Measurements from ENCODE around the gene C1QTNF5. TPM values are rescaled to one million over a fixed set of nuclear protein-coding genes. Genes with fewer than 3 reads are reported as not detected.

Gene C1QTNF5
- total and polyA plus RNA-seq, 8 donors: 20.0 to 52.0 (median 43.2) TPM

DNA sequence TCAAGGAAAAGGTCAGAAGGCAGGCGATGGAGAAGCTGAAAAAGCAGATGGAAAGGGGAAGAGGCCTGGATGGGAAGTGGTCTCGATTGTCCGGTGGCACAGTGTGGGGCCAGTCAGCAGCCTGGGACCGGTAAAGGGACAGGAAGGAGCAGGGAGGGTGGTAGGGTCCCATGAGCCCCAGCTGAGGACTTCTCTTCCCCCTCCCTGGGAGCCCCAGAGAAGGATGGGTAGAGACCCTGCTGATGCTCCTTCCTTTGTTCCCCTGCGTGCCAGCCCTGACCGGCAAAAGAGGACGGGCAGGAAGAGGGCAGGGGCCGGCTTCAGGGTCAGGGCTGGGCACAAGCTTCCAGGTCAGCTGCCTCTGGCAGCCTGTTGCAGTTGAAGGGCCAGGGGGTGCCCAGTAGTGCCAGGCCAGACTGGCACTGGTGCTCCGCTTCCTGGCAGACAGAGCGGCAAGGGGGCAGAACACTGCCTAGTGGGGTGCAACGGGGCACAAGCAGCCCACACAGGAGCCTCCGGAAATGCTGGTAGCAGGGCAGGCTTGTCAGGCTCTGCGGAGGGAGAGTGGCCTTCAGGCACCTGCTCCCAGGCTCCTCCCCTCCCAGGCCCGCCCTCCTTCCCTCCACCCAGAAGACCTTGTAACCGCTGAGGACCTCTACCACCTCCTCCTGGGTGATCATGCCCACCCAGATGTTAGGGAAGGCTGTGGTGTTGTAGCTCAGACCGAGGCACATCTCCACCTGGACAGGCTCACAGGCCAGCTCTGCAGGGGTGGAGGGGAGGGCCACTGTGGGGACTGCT, 739 bp upstream of the C1QTNF5 start:
- ATAC-seq (no peak), DNase-seq (no peak)
- H3K9me3 ChIP-seq: no peaks in the 10 kb centered on the region
- peak overlapping the region; percentile 86 to 89 for H3K27ac ChIP-seq
- peak overlapping the region in 1 of 2 donors; percentile 51 for H3K4me3 ChIP-seq
- peaks cover 0 to 5% of the 10 kb centered on the region in 2 donors for H3K36me3 ChIP-seq
- TF ChIP-seq, protein P1, sequence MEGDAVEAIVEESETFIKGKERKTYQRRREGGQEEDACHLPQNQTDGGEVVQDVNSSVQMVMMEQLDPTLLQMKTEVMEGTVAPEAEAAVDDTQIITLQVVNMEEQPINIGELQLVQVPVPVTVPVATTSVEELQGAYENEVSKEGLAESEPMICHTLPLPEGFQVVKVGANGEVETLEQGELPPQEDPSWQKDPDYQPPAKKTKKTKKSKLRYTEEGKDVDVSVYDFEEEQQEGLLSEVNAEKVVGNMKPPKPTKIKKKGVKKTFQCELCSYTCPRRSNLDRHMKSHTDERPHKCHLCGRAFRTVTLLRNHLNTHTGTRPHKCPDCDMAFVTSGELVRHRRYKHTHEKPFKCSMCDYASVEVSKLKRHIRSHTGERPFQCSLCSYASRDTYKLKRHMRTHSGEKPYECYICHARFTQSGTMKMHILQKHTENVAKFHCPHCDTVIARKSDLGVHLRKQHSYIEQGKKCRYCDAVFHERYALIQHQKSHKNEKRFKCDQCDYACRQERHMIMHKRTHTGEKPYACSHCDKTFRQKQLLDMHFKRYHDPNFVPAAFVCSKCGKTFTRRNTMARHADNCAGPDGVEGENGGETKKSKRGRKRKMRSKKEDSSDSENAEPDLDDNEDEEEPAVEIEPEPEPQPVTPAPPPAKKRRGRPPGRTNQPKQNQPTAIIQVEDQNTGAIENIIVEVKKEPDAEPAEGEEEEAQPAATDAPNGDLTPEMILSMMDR (IDR thresholded peaks at IDR 0.05): no peak
- intact Hi-C loops (cut with DNase I): no loop called here
- H3K4me1 ChIP-seq: peaks cover 13 to 48% of the 10 kb centered on the region in 2 donors
- peaks cover 7 to 54% of the 10 kb centered on the region in 2 donors for H3K27me3 ChIP-seq

DNA sequence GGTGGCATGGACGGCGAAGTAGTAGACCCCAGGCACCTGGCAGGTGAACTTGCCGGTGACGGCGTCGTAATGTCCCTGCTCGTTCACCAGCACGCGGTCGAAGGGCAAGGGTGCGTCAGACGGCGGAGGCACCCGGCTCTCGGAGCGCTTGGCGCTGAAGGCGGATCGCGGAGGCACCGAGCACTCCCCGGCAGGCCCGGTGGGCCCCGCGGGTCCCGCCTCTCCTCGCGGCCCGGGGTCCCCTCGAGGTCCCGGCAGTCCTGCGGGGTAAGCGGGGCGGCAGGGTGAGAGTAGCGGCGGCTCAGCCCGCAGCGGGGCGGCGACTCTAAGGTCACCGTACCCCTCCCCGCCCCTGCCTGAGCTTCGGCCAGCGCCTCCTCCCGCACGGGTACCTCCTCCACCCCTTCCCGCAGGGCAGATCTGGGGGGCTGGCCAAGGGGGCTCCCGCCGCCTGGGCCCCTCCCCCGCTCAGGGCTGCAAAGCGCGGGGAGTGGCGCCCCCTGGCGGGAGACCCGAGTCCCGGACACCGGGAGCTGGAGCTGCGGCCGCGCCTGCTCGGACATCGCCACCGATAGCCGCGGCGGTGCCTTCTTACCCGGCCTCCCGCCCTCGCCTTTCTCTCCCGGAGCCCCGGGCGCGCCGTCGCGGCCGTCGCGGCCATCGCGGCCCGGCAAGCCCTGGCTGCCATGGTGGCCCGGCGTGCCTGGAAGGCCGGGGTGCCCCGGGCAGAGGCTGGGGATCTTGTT, 921 bp downstream of the C1QTNF5 start:
- peak overlapping the region; percentile 86 to 89 for H3K27ac ChIP-seq
- H3K9me3 ChIP-seq: no peaks in the 10 kb centered on the region
- DNase-seq (peak in 3 of 4 donors; percentile 67 to 93 (median 84)), ATAC-seq (peak; percentile 72)
- H3K4me1 ChIP-seq: peaks cover 21 to 63% of the 10 kb centered on the region in 2 donors
- TF ChIP-seq, protein P1 (IDR thresholded peaks at IDR 0.05): peak; percentile 86 to 88
- peaks cover 7 to 54% of the 10 kb centered on the region in 2 donors for H3K27me3 ChIP-seq
- H3K36me3 ChIP-seq: peaks cover 0 to 5% of the 10 kb centered on the region in 2 donors
- intact Hi-C loops (cut with DNase I): no loop called here
- H3K4me3 ChIP-seq: peak overlapping the region; percentile 51 to 53

DNA sequence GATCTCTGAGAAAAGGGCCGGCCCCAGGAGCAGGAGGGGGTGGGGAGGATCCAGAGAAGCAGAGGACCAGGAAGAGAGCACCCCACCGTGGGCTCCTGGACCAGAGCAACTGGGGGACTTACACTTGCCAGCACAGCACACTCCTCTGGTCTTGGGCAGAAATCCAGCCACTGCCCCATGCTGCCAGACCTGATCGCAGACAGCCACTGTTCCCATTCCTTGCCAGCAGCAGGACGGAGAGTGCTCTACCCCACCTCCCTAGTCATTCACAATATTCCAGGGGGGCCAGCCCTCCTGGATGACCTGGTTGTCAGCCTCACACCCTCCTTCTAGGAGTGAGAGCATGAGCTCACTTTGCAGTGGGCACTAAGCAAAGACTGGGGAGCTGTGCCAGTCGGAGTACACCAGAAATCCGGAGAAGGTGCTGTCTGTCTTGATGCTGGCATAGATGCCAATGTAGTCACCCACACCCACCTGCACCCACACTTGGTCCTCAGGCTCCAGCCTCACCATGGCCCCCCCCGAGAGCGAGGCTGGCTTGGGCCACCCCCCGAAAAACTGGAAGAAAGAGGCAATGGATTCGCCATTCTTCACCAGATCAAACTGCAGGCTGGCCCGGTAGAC, 1.6 kb downstream of the C1QTNF5 start:
- DNase-seq: no peak
- Histone ChIP-seq H3K4me3 (peak overlapping the region; percentile 51 to 53), H3K4me1 (peaks cover 21 to 64% of the 10 kb centered on the region in 2 donors), H3K27me3 (peaks cover 7 to 54% of the 10 kb centered on the region in 2 donors), H3K9me3 (no peaks in the 10 kb centered on the region), H3K36me3 (peaks cover 0 to 5% of the 10 kb centered on the region in 2 donors), H3K27ac (peak overlapping the region; percentile 86 to 89)
- TF ChIP-seq, protein P1 (IDR thresholded peaks at IDR 0.05): no peak
- ATAC-seq: no peak
- intact Hi-C loops (cut with DNase I): no loop called here

DNA sequence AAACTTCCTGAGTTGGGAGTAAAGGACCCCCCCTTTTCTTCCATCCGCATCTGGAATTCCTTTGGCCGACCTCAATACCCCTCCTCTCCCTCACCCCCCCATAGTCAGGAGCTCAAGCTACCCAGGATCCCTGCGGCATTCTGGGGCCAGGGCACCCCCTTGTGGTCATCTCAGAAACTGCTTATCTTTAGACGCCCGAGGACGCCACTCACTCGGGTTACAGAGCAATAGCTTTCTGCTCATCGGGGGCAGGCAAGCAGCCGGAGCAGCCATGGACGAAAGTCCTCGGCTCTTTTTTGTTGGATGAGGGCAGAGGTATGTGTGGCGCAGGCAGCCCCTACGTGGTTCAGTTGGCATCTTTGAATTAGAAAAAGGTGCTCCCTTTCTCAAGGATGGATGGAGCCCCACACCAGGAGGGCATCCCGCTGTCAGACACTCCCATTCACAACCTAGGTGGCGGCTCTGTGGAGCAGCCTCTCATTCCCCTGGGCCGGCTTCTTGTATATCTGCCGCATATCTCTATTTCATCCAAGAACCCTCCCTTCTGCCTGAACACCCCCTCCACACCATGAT, 2.3 kb downstream of the C1QTNF5 start:
- intact Hi-C loops (cut with DNase I): no loop called here

More for the DNA sequence above, 2.3 kb downstream of the C1QTNF5 start:
- H3K4me3 ChIP-seq: peak overlapping the region in 1 of 2 donors; percentile 51
- H3K9me3 ChIP-seq: no peaks in the 10 kb centered on the region
- peak overlapping the region in 1 of 2 donors; percentile 39 for H3K27ac ChIP-seq
- peaks cover 7 to 51% of the 10 kb centered on the region in 2 donors for H3K27me3 ChIP-seq
- peaks cover 0 to 5% of the 10 kb centered on the region in 2 donors for H3K36me3 ChIP-seq
- peak in 2 of 4 donors; percentile 78 to 89 for DNase-seq
- H3K4me1 ChIP-seq: peaks cover 21 to 69% of the 10 kb centered on the region in 2 donors
- peak; percentile 34 for ATAC-seq
- TF ChIP-seq, protein P1 (IDR thresholded peaks at IDR 0.05): peak; percentile 68 to 74

All from left lung (tissue), 10 donors.